ENCODE measurements around the gene ADARB2.

Gene ADARB2

DNA sequence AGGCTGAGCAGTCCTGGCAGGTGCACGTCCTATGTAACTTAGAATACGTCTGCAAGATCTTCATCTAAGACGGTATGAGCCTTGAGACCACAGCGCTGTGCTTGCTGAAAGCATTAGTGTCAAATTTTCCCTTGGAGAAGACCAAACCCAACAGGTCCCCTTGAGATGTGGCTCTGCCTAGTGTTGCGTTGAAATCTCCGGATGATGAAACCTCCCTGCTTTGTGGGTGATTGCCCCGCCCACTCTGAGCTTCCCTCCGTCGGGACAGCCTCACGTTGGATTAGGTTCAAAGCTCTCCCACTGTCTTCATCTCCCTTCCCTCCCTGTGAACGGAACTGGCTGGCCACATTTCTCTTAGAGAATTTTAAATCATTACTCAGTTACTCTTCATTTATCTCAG lies 102.0 kb downstream of the ADARB2 start:
- Mint-ChIP-seq H3K4me1 (ENCODE audit: low read depth) (no peaks in the 10 kb centered on the region), H3K4me3 (no peak overlapping the region), H3K27ac (no peak overlapping the region), H3K27me3 (peaks cover 25% of the 10 kb centered on the region), H3K36me3 (ENCODE audit: low read depth) (no peaks in the 10 kb centered on the region), H3K9me3 (no peaks in the 10 kb centered on the region)

DNA sequence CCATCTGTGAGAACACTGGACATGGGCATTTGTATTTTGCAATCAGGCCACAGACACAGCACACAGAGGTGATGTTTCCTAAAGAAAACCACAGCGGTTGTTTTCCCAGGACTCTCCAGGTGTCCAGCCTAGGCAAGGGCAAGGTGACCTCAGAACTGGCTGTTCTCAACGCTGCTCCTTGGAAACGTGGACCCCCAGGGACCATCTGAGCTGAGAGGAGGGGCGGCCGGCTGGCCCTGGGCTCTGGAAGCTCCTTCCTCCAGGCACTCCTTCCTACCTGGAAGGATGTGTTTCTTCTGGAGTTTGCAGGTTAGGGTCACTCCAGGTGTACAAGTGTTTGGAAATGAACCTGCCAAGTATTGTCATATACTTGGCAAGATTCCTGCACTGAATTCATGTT lies 103.1 kb downstream of the ADARB2 start:
- Mint-ChIP-seq H3K27me3 (peaks cover 30% of the 10 kb centered on the region), H3K9me3 (no peaks in the 10 kb centered on the region), H3K27ac (no peak overlapping the region), H3K36me3 (ENCODE audit: low read depth) (no peaks in the 10 kb centered on the region), H3K4me3 (no peak overlapping the region), H3K4me1 (ENCODE audit: low read depth) (no peaks in the 10 kb centered on the region)

DNA sequence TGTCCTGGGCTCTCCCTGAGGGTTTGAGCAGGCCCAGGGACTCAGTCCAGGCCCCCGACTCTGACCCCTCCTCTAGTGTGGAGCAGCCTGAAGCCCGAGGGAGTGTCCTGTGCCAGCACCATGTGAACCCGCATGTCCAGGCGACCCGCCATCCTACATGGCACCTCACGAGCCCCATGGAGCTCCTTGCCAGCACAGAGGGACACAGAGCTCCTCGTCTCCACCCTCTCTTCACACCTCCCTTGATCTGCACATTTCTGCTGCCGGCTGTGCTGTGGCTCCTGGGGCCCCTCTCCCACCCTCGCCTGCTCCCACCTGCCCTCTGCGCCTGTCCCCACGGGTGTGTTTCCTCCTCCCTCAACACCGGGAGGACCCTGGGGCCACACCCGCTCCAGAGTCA lies 103.5 kb downstream of the ADARB2 start:
- Mint-ChIP-seq H3K27me3 (peaks cover 30% of the 10 kb centered on the region), H3K36me3 (ENCODE audit: low read depth) (no peaks in the 10 kb centered on the region), H3K9me3 (no peaks in the 10 kb centered on the region), H3K4me1 (ENCODE audit: low read depth) (no peaks in the 10 kb centered on the region), H3K27ac (no peak overlapping the region), H3K4me3 (no peak overlapping the region)

- Mint-ChIP-seq H3K4me1 (ENCODE audit: low read depth) (no peaks in the 10 kb centered on the region), H3K27me3 (peaks cover 25% of the 10 kb centered on the region), H3K27ac (no peak overlapping the region), H3K9me3 (no peaks in the 10 kb centered on the region), H3K4me3 (no peak overlapping the region), H3K36me3 (ENCODE audit: low read depth) (no peaks in the 10 kb centered on the region)
Measured at GRCh38 chr10:1632596-1632995, 104.7 kb downstream of the ADARB2 start.

DNA sequence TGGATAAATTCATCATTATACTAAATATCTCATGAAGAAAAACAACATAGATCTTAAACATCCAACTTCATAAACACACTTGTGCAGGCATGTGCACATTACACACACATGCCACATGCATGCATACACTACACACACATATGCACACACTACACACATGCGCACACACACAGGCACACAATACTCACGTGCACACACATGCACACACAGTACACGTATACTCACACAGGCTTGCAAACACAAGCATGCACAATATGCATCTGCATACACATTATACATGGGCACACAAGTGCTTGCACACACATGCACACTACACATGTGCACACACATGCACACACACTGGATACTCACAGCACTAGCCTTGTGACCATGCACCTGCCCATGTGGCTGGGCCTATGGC lies 105.2 kb downstream of the ADARB2 start:
- H3K4me1 Mint-ChIP-seq (ENCODE audit: low read depth) = no peaks in the 10 kb centered on the region
- peaks cover 22% of the 10 kb centered on the region for H3K27me3 Mint-ChIP-seq
- no peak overlapping the region for H3K27ac Mint-ChIP-seq
- no peaks in the 10 kb centered on the region for H3K9me3 Mint-ChIP-seq
- H3K36me3 Mint-ChIP-seq (ENCODE audit: low read depth) = no peaks in the 10 kb centered on the region
- H3K4me3 Mint-ChIP-seq = no peak overlapping the region

DNA sequence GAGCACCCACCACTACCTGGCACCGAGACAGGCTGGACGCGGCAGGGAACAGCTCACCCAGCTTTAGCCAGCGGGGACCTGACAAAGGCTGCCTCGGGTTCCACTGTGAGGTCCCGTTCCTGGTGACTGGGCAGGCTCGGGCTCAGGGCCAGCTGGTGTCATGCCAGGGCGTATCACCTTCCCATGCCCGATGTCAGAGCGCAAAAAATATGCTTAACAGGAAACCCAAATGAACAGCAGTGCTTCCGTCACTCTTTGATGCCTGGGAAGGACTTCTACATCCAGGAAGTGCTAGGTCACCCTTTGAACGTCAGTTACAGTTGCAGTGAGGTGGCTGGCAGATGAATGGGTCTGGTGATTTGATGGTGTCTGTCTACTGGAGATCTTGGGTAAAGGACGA lies 106.0 kb downstream of the ADARB2 start:
- H3K36me3 Mint-ChIP-seq (ENCODE audit: low read depth) = no peaks in the 10 kb centered on the region
- H3K27me3 Mint-ChIP-seq = peaks cover 22% of the 10 kb centered on the region
- no peaks in the 10 kb centered on the region for H3K4me1 Mint-ChIP-seq (ENCODE audit: low read depth)
- no peaks in the 10 kb centered on the region for H3K9me3 Mint-ChIP-seq
- no peak overlapping the region for H3K4me3 Mint-ChIP-seq
- no peak overlapping the region for H3K27ac Mint-ChIP-seq

DNA sequence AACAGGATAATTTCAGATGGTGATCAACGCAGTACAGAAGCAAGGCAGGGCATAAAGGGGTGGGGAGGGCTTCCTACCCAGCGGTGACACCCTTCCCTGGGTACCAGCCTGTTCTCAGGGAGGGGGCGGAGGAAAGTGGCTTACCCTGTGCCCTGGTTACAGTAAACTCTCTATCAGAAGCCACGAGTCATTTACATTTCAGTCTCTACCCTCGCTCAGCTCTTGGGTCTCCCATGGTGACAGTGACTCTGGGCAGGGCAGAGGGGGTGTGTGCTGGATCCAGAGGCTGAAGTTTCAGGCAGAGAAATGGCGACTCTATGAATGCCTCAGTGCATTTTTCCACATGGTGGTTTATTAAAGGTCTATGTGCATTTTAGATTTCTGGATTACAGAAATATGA lies 107.0 kb downstream of the ADARB2 start:
- H3K27ac Mint-ChIP-seq = no peak overlapping the region
- H3K27me3 Mint-ChIP-seq = peaks cover 16% of the 10 kb centered on the region
- no peaks in the 10 kb centered on the region for H3K36me3 Mint-ChIP-seq (ENCODE audit: low read depth)
- no peaks in the 10 kb centered on the region for H3K4me1 Mint-ChIP-seq (ENCODE audit: low read depth)
- no peaks in the 10 kb centered on the region for H3K9me3 Mint-ChIP-seq
- H3K4me3 Mint-ChIP-seq = no peak overlapping the region

- no peak overlapping the region for H3K27ac Mint-ChIP-seq
- H3K9me3 Mint-ChIP-seq = no peaks in the 10 kb centered on the region
- H3K36me3 Mint-ChIP-seq (ENCODE audit: low read depth) = no peaks in the 10 kb centered on the region
- no peaks in the 10 kb centered on the region for H3K4me1 Mint-ChIP-seq (ENCODE audit: low read depth)
- H3K27me3 Mint-ChIP-seq = peaks cover 10% of the 10 kb centered on the region
- H3K4me3 Mint-ChIP-seq = no peak overlapping the region
Measured at GRCh38 chr10:1629326-1630198, 107.8 kb downstream of the ADARB2 start.

GRCh38 chr10:1628757-1629156 lies 108.6 kb downstream of the ADARB2 start:
- no peaks in the 10 kb centered on the region for H3K4me1 Mint-ChIP-seq (ENCODE audit: low read depth)
- no peak overlapping the region for H3K4me3 Mint-ChIP-seq

GRCh38 chr10:1627945-1628344 lies 109.4 kb downstream of the ADARB2 start:
- Mint-ChIP-seq H3K4me1 (ENCODE audit: low read depth) (no peaks in the 10 kb centered on the region), H3K9me3 (no peaks in the 10 kb centered on the region), H3K27me3 (peaks cover 10% of the 10 kb centered on the region), H3K4me3 (no peak overlapping the region), H3K27ac (no peak overlapping the region), H3K36me3 (ENCODE audit: low read depth) (no peaks in the 10 kb centered on the region)

More at GRCh38 chr10:1628757-1629156, 108.6 kb downstream of the ADARB2 start:
- Mint-ChIP-seq H3K9me3 (no peaks in the 10 kb centered on the region), H3K27me3 (peaks cover 10% of the 10 kb centered on the region), H3K36me3 (ENCODE audit: low read depth) (no peaks in the 10 kb centered on the region), H3K27ac (no peak overlapping the region)

- Mint-ChIP-seq H3K27ac (no peak overlapping the region), H3K4me3 (no peak overlapping the region), H3K27me3 (peaks cover 8% of the 10 kb centered on the region), H3K4me1 (ENCODE audit: low read depth) (no peaks in the 10 kb centered on the region), H3K9me3 (no peaks in the 10 kb centered on the region), H3K36me3 (ENCODE audit: low read depth) (no peaks in the 10 kb centered on the region)
Measured at GRCh38 chr10:1626835-1627234, 110.5 kb downstream of the ADARB2 start.

- Mint-ChIP-seq H3K36me3 (ENCODE audit: low read depth) (no peaks in the 10 kb centered on the region), H3K9me3 (no peaks in the 10 kb centered on the region), H3K27me3 (peaks cover 11% of the 10 kb centered on the region), H3K4me1 (ENCODE audit: low read depth) (no peaks in the 10 kb centered on the region), H3K27ac (no peak overlapping the region), H3K4me3 (no peak overlapping the region)
Measured at GRCh38 chr10:1626410-1626809, 110.9 kb downstream of the ADARB2 start.

- Mint-ChIP-seq H3K9me3 (no peaks in the 10 kb centered on the region), H3K27ac (no peak overlapping the region), H3K4me1 (ENCODE audit: low read depth) (no peaks in the 10 kb centered on the region), H3K27me3 (peaks cover 11% of the 10 kb centered on the region), H3K36me3 (ENCODE audit: low read depth) (no peaks in the 10 kb centered on the region), H3K4me3 (no peak overlapping the region)
Measured at GRCh38 chr10:1625731-1626130, 111.6 kb downstream of the ADARB2 start.

GRCh38 chr10:1625079-1625478 lies 112.2 kb downstream of the ADARB2 start:
- H3K27ac Mint-ChIP-seq = no peak overlapping the region
- H3K4me1 Mint-ChIP-seq (ENCODE audit: low read depth) = no peaks in the 10 kb centered on the region
- peaks cover 10% of the 10 kb centered on the region for H3K27me3 Mint-ChIP-seq
- no peaks in the 10 kb centered on the region for H3K9me3 Mint-ChIP-seq
- H3K4me3 Mint-ChIP-seq = no peak overlapping the region
- no peaks in the 10 kb centered on the region for H3K36me3 Mint-ChIP-seq (ENCODE audit: low read depth)

DNA sequence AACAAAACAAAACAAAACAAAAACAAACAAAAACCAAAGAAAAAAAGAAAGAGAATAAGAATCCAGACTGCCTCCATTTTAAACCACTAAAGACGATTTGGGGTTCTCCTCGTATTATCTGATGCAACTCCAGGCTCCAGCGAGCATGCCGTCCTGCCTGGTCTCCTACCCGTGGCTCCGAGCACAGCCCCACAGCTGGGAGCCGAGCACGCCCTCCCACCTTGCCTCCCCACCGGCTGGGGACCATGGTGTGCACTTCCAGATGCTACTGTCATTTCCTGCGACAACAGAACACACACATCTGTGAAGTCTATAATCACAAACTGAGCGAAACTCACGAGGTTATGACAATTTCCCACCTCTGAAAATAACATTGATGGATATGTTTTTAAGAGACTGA lies 113.1 kb downstream of the ADARB2 start:
- Mint-ChIP-seq H3K9me3 (no peaks in the 10 kb centered on the region), H3K4me1 (ENCODE audit: low read depth) (no peaks in the 10 kb centered on the region), H3K4me3 (no peak overlapping the region), H3K27ac (no peak overlapping the region), H3K36me3 (ENCODE audit: low read depth) (no peaks in the 10 kb centered on the region), H3K27me3 (peaks cover 8% of the 10 kb centered on the region)

- H3K4me3 Mint-ChIP-seq = no peak overlapping the region
- no peaks in the 10 kb centered on the region for H3K36me3 Mint-ChIP-seq (ENCODE audit: low read depth)
- H3K9me3 Mint-ChIP-seq = peaks cover 5% of the 10 kb centered on the region
- H3K27ac Mint-ChIP-seq = no peak overlapping the region
- H3K27me3 Mint-ChIP-seq = peaks cover 22% of the 10 kb centered on the region
- H3K4me1 Mint-ChIP-seq (ENCODE audit: low read depth) = no peaks in the 10 kb centered on the region
Measured at GRCh38 chr10:1620803-1621202, 116.5 kb downstream of the ADARB2 start.
